ENCODE data around the gene RPTOR.

RPTOR gene

GRCh38 chr17:80839970-80840369, 295.3 kb downstream of the RPTOR start:
- DNase-seq, result no peak

DNA sequence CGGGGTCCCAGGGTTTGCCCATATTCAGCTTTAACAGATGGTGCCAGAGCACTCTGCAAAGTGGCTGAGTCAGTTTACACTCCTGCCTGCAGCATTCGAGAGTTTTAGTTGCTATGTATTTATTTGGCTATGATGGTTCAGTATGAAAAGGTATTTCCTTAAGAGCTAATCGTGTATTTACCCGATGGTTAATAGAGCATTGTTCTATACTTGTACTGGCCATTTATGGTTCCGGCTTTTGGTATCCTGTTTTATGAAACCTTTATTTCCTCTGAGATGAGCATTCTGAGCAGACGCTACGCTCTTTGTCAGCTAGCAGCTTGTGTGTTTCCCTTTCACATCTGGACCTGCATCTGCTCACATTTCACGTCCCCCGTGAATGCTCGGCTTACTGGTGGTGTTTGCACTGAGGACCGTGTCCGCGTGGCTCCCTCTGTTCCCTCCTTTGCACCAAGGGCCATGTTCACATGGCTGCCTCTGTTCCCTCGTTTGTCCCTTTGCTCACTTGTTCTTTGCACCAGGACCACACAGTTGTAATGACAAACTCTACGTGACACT, 297.9 kb downstream of the RPTOR start:
- DNase-seq, result no peak

DNA sequence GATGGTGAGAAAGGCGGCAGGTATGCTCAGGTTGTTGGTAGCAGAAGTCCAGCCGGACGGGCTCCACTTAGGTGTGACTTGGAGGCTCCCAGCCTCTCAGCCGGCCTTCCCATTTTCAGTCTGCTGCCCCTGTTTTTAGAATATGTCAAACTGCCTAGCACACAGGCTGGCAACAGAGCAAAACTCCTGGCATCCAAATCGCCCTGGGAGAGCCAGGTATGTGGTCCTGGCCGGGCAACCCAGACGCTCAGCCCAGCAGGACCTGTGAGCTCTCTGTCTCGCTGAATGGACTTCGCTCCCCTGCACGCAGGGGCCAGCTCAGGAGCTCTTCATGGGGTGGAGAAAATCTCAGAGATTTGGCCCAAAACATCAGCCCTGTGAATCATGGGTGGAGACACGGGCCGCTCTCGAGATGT, 299.1 kb downstream of the RPTOR start:
- no peak for DNase-seq

DNA sequence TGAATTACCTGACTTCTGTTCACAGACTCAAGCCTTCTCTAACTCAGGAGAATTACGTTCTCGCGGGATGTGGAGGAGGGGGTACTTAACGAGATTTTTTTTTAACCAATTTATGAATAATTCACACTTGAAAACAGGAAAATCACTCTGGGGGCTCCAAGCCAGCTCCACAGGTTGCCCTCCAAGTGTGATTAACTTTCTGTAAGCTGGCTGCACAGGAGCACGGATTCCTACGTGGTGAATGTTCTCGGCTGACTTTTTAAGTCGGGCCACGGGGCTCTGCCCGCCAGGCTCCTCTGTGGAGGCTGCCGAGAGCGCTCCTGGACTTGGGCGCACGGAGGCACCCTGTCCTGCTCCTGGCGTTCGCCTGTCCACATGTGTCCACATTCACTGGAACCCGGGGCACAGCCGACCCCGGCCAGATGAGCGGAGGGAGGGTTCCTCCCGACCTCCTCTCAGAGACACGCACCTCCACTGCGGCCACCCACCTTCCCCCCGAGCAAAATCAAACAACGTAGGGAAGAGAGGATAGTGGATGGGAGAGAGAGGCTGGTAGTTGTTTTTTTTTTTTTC, 299.9 kb downstream of the RPTOR start:
- DNase-seq, result no peak

DNA sequence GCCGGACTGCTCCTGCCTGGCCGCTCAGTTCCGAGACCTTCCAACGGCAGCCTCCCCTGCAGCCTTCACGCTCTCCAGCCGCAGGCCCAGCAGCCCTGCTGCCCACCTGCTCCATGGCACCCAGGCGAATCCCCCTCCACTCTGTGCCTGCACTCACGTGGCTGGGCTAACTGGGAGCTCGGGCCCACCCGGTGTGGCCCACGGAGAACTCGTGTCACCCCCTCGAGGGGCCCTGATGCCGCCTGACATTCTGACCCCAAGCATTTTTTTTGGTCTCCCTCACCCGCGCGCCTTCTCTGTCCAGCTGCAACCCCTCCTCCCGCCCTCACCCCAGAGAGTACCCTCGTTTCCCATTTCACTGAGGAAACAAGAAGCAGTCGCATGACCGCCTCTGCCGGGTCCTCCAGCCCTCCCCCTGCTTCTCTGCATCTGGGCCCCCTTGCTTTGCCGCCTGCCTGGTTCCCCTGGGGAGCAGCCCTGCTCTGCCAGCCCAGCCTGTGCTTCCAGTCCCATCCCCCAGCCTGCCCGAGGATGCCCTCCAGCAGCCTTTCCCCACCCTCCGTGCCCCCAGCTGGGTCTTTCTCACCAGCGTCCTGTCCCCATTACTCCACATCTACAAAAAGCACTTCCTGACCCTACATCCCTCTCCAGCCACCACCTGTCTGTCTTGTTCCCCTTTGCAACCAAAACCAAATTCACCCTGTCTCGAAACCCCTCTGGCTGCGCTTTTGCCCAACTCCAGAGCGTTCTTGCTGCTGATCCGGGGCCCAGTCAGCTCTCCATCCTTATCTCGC, 300.6 kb downstream of the RPTOR start:
- DNase-seq, result no peak

DNA sequence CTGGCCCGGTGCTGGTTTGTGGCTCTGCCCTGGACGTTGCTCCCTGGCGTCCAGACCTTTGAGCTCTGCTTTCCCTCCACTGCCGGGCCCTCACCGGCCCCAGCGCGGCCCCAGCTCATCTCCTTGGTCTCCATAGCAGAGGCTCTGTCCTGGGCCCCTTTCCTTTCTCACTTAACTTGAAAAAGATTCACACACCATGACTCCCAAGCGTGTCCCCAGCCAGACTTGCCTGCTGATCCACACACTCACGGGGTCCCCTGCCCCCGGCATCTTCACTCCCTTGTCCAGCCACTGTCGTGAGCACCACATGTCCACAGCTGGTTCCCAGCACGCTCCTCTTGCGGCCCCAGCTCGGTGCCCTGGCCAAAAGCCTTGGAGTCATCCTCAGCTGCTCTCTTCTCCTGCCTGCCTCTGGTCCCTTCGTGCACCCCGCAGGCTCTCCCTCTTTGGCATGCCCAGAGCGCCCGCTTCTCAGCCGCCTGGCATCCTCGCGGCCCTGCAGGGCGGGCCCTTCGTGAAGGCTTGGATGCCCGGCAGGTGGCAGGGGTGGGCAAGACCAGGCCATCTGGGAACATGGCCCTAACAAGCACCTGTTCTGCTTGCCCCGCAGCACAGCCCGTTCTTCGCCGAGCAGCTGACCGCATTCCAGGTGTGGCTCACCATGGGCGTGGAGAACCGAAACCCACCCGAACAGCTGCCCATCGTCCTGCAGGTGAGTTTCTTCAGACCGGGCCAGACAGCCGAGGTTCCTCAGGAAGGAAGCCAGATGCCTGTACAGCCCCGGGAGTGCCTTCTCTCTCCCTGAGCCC, 301.4 kb downstream of the RPTOR start:
- DNase-seq, result no peak

DNA sequence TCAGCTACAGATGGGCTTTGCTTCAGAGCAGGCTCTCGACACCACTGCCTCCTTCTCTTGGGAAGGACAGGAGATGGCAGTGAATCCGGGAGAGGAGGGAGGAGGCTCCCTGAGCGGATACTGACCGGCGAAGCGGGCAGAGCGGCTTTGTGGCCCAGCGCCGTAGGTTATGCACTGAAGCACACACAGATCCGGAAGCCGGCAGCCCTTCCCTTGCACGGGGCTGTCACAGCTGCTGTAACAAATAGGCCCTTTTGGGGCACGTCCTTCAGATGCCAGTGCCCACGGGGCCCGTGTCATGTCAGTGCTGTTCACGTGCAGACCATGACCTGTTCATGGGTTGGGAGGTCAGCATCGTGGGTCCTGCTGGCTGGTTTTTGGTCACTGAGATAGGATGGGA, 302.3 kb downstream of the RPTOR start:
- no peak for DNase-seq

DNA sequence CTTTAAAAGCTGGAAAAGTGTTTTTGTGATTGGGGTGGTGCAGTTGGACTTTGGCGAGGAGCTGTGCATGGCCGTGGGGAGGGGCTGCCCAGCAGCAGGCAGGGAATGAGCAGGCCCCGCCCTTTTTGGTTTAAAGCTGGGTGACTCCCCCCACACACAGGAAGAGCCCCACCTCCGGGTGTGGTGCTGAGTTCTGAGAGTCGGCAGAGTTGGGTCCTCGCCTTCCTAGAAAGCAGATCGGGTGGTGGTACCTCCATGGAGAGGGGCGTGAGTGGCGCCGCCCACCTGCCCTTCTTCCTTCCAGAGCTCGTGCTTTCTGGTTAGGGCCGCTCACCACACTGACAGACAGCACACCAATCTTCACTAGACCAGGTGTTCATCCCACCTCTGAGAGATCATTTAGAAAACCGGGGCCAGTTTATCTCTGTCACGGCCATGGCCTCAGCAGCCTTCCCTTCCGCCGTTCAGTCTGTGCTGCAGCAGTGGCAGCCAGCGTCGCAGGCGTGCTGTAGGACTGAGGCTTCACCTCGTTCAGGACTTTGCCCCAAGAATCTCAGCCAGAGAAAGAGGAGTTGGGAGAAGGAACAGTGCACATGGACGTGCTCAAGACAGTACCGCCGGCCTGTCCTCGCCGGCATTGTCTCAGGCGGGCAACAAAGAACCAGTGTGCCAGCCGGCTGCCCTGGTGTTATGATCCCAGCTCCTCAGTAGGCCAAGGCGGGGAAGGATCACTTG, 303.0 kb downstream of the RPTOR start:
- no peak for DNase-seq

- DNase-seq, result no peak
Observed at GRCh38 chr17:80848449-80849102, 303.9 kb downstream of the RPTOR start.

DNA sequence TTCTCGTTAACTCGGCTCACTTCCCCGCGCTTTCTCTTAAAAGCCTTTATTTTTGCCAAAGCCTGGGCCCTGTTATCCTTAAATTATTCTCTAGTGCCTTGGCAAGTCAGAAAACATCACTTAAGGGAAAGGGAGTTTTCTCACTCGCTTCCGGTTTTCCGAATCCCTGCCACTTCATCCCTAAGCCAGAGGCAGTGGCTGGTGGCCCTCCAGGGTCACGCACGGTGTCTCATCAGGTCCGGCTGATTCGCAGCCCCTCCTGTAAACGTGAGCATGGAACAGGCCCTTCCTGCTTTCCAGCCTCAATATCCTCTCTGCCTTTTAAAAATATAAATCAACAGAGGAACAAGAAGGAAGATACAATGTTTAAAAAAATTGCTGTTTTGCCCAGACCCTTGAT, 304.5 kb downstream of the RPTOR start:
- DNase-seq, result no peak

GRCh38 chr17:80850109-80850508, 305.5 kb downstream of the RPTOR start:
- DNase-seq, result no peak

GRCh38 chr17:80850817-80851216, 306.2 kb downstream of the RPTOR start:
- DNase-seq, result no peak

DNA sequence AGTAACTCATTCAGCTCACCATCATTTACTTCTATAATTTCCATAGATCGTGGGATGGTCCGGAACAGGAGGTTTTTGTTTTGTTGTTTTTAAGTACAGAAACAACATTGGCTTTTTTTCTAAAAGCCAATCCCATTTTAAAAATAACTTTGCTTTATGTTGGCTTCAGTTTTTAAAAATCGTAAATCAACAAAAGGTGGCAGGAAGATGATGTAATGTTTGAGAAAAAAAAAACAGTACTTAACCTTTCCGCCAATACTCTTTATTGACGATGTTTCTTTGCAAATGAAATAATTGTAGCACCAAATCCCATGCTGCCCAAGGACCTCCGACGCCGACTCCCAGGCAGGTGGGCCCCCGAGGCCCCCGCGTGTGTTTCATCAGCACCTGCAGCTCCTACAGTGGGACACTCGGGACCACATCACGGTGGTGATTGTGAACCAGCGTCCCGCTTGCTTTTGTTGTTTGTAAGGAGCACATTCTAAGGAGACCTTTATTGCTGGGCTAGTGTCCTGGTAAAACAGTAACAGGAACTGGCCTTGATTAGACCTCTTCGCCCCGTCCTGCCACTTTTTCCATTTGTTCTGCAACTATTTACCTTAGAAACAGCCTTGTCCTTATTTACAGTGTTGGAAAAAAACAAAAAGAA, 306.8 kb downstream of the RPTOR start:
- DNase-seq, result no peak

DNA sequence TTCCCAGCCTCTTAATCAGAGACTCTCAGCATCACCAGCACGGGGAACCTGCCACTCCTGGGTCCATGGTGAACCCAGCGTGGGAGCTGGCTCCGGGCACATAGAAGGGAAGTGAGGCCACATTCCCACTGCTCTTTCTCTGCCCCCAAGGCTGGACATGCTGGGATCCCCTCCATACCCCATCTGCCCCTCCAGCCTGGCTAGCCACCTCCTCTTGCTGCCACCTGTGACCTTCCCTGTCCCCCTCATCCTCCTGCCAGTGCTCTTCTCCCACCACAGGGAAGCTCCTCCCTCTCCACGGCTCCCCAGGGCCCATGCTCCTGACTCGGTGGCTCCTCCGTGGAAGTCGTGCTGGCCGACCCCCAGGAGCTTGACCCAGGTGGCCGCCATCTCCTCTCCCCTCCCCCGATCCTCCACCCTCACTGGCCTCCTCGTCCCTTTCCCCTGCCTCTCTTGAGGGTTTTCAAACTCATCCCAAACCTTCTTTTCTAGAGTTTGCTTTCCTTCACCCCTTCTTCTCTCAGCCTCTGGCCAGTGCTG, 307.9 kb downstream of the RPTOR start:
- DNase-seq, result no peak

DNA sequence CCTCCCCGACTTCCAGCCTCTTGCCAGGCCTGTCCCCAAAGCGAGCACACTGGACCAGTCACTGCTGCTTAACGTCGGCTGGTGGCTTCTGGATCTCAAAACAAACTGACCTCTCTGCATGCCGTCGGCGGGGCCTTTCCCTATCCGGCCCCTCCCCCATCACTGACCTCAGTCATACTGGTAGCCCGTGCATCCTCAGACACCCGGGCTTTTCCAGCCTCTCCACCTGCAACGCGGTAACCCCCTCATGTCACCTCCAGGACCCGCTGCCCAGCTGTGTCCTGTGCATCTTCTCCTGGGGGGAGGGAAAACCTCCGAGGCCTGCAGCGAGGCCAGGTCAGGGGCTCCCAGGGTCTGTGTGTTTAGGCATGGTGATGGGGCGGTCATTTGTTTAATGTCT, 308.4 kb downstream of the RPTOR start:
- DNase-seq, result no peak

GRCh38 chr17:80854220-80854619, 309.6 kb downstream of the RPTOR start:
- DNase-seq, result no peak

DNA sequence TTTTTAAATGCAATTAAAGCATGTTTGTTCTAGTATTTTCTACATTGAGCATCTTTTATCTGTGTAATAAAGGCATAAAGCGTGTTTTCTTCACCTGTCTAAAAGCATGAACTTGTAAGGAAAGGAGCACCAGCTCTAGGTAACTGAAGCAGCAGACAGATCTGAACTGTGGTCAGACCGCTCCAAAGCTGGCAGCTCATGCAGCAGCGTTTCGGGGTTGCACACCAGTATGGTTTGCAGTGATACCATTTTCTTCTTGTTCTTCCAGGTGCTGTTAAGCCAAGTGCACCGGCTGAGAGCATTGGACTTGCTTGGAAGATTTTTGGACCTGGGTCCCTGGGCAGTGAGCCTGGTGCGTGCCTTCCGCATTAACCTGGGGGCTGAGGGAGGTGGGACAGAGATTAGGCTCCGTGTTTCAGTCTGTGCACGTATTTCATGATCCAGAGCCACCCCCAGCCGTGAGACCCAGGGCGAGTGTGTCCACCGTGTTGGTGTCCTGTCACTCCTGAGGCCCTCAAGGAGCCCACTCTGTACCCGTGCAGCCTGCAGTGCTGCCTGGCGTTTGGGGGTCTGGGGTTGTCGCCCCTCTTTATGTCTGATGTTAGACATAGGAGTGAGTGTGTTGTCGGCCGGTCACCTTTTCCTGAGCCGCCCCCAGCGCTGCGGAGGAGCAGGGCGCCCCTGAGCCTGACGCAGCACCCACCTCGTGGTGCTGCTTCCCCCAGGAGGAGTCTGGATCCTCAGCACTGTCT, 310.7 kb downstream of the RPTOR start:
- DNase-seq, result no peak

DNA sequence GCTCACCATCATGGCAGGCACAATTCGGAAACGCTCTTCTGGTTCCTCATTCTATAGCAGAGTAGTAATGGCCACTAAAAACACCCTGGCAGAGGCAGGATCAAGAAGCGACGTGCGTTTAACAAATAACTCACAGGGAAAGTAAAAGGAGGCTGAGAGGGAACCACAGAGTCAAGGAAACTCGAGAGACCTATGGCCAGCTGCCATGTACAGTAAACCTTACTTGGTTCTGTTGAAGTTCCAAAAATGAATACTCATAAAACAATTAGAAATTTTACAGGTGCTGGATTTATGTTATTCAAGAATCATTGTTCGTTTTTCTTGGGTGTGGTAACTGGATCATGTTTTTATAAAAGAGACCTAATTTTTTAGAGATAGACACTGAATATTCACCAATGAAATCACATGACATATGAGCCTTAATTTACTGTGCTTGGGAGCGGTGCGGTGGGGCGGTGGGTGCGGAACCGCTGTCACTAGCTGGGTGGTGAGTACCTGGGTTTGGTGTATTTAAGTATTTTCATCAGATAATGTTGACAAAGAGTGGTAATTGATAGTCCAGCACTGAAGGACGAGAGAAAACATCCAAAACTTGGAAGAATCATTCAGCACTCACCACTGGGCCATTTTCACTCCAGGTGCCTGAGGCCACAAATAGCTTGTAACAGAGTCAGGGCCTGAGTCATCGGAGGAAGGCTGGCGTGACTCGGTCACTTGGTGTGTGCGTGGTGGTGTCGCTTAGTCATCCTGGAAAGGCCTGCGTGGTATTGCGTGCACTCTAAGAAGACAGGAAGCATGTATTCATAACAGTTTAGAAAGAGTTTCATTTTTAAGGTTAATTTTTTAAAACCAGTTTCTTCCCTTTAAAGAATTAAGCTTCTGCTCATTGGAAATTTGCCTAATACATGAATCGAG, 311.6 kb downstream of the RPTOR start:
- peak; percentile 89 to 97 for DNase-seq

Measured in inflammatory macrophage treated with lipopolysaccharide for 1 hour (primary cell).